Peyer's patch (tissue), 4 donors: ENCODE results near the gene GOLGA7B. TPM values are rescaled to one million over a fixed set of nuclear protein-coding genes. Genes with fewer than 3 reads are reported as not detected.

ENCODE experiments used
- DNase-seq, 3 donors: peaks; one replicate each; pipeline ENCODE4 v3.0.0-alpha.2; 2017 to 2019
- H3K27ac ChIP-seq, 4 donors: fragments of 200-600 bp; sonication (generic); one replicate each; pipeline ENCODE4 v1.5.1; 2016 to 2019
- H3K27me3 ChIP-seq, 2 donors: fragments of 200-600 bp; sonication (generic); one replicate each; pipeline ENCODE4 v1.5.1; 2019
- H3K36me3 ChIP-seq, 3 donors: fragments of 200-600 bp; sonication (generic); one replicate each; pipeline ENCODE4 v1.5.1; 2016 to 2019
- H3K4me1 ChIP-seq, 4 donors: fragments of 200-600 bp; sonication (generic); one replicate each; pipeline ENCODE4 v1.5.1; 2016 to 2019
- H3K4me3 ChIP-seq, 4 donors: fragments of 200-600 bp; sonication (generic); 1 replicate in 3 of 4; 2 replicates in 1 of 4; pipeline ENCODE4 v1.5.1; 2016 to 2019; ENCODE audit warnings: mild to moderate bottlenecking in 1 of 4
- H3K9me3 ChIP-seq, 4 donors: fragments of 200-600 bp; sonication (generic); one replicate each; pipeline ENCODE4 v1.5.1; 2016 to 2019; ENCODE audit warnings: mild to moderate bottlenecking in 1 of 4
- POLR2A ChIP-seq, 2 donors: fragments of 450-650 bp; IDR thresholded peaks; one replicate each; pipeline ENCODE4 v1.5.1; 2017; ENCODE audit warnings: antibody characterized with exemption in 2 of 2, mild to moderate bottlenecking in 2 of 2, moderate library complexity in 2 of 2
- total RNA-seq, 4 donors: library from RNA; depleted of rRNA; stranded (reverse); fragments of >200 nt; gene quantifications; one replicate each; pipeline ENCODE4 v1.1.0, GENCODE V29; 2016
- TF ChIP-seq, protein P1 (sequence below), 6 experiments: fragments of 450-650 bp in 4 of 6; fragments of 200-600 bp in 2 of 6; sonication (generic) in 1 of 6; IDR thresholded peaks; one replicate each; pipeline ENCODE4 v1.5.1; 2017 to 2019; ENCODE audit warnings: antibody characterized with exemption in 6 of 6, mild to moderate bottlenecking in 3 of 6, moderate library complexity in 1 of 6

GOLGA7B gene
- total RNA-seq, 4 donors from 2014 or later = 0.27 to 0.88 (median 0.79) TPM

DNA sequence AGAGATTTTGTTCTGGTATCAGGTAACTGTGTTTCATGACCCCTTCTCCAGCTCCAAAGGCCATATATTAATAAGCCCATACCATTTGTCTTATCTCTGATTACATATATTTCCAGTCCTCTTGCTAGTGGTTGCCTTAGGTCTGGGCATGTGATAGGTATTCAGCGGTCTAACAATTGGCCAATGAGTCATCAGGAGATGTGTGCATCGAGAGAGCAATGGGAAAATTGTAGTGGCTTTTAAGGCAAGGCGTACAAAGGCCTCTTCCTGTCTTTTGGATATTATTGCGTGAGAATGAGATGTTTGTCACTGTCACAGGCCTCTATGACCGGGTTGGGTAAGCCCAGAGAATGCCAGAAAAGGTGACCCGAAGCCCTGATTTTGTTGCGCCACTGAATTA, 39.2 kb upstream of the GOLGA7B start:
- Histone ChIP-seq H3K9me3 (no peaks in the 10 kb centered on the region), H3K36me3 (no peaks in the 10 kb centered on the region), H3K4me1 (no peaks in the 10 kb centered on the region), H3K4me3 (no peak overlapping the region), H3K27me3 (no peaks in the 10 kb centered on the region), H3K27ac (no peak overlapping the region)
- TF ChIP-seq, protein P1, sequence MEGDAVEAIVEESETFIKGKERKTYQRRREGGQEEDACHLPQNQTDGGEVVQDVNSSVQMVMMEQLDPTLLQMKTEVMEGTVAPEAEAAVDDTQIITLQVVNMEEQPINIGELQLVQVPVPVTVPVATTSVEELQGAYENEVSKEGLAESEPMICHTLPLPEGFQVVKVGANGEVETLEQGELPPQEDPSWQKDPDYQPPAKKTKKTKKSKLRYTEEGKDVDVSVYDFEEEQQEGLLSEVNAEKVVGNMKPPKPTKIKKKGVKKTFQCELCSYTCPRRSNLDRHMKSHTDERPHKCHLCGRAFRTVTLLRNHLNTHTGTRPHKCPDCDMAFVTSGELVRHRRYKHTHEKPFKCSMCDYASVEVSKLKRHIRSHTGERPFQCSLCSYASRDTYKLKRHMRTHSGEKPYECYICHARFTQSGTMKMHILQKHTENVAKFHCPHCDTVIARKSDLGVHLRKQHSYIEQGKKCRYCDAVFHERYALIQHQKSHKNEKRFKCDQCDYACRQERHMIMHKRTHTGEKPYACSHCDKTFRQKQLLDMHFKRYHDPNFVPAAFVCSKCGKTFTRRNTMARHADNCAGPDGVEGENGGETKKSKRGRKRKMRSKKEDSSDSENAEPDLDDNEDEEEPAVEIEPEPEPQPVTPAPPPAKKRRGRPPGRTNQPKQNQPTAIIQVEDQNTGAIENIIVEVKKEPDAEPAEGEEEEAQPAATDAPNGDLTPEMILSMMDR (IDR thresholded peaks at IDR 0.05) = no peak
- TF ChIP-seq POLR2A (IDR thresholded peaks at IDR 0.05) = no peak
- no peak for DNase-seq

- Histone ChIP-seq H3K4me3 (no peak overlapping the region), H3K4me1 (no peaks in the 10 kb centered on the region), H3K9me3 (no peaks in the 10 kb centered on the region), H3K27me3 (no peaks in the 10 kb centered on the region), H3K36me3 (no peaks in the 10 kb centered on the region), H3K27ac (no peak overlapping the region)
- DNase-seq = no peak
- TF ChIP-seq POLR2A (IDR thresholded peaks at IDR 0.05) = no peak
- TF ChIP-seq, protein P1 (IDR thresholded peaks at IDR 0.05) = no peak
Observed at GRCh38 chr10:97811958-97812357, 37.7 kb upstream of the GOLGA7B start.

DNA sequence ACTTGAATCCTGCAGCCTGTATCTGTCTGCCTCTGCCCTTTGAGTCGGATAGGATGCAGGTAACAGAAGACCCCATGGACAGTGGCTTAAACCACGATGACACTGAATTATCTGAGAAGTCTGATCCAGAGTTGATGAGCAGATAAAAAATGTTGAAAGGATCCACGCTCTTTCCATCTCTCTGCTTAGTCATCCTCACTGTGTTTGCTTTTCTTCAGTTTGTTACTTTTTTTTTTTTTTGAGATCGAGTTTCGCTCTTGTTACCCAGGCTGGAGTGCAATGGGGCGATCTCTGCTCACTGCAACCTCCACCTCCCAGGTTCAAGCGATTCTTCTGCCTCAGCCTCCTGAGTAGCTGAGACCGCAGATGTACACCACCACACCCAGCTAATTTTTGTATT, 36.9 kb upstream of the GOLGA7B start:
- no peaks in the 10 kb centered on the region for H3K9me3 ChIP-seq
- H3K36me3 ChIP-seq = no peaks in the 10 kb centered on the region
- no peak overlapping the region for H3K4me3 ChIP-seq
- DNase-seq = no peak
- TF ChIP-seq, protein P1 (IDR thresholded peaks at IDR 0.05) = no peak
- H3K27me3 ChIP-seq = no peaks in the 10 kb centered on the region
- H3K4me1 ChIP-seq = no peaks in the 10 kb centered on the region
- H3K27ac ChIP-seq = no peak overlapping the region

GRCh38 chr10:97813311-97813710, 36.3 kb upstream of the GOLGA7B start:
- DNase-seq = no peak
- Histone ChIP-seq H3K27me3 (no peaks in the 10 kb centered on the region), H3K4me3 (no peak overlapping the region), H3K36me3 (no peaks in the 10 kb centered on the region), H3K9me3 (no peaks in the 10 kb centered on the region), H3K27ac (no peak overlapping the region), H3K4me1 (no peaks in the 10 kb centered on the region)
- no peak for TF ChIP-seq POLR2A (IDR thresholded peaks at IDR 0.05)
- TF ChIP-seq, protein P1 (IDR thresholded peaks at IDR 0.05) = no peak

- no peak for TF ChIP-seq POLR2A (IDR thresholded peaks at IDR 0.05)
- TF ChIP-seq, protein P1 (IDR thresholded peaks at IDR 0.05) = no peak
- H3K4me1 ChIP-seq = no peaks in the 10 kb centered on the region
- DNase-seq = no peak
Observed at GRCh38 chr10:97814996-97815395, 34.6 kb upstream of the GOLGA7B start.

DNA sequence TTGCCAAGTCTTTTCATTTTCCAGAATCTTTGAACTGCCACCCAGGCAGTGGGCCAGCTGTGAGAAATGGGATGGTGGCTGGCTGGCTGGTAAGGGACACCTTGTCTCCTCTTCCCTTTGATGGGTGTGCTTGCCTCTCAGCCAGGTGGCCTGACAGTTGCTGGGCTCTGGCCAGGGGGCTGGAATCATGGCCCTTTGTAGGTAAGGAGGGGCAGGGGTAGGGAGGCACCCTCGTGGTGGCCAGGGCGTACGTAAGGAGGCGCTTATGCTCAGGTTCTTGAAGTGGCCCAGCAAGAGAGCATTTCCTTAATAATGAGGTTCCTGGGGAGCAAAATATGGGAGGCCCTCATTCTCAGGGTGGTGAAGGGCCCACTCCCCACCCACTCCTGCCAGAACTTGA, 33.0 kb upstream of the GOLGA7B start:
- DNase-seq = no peak
- no peak overlapping the region for H3K27ac ChIP-seq
- no peaks in the 10 kb centered on the region for H3K27me3 ChIP-seq
- H3K9me3 ChIP-seq = no peaks in the 10 kb centered on the region
- no peaks in the 10 kb centered on the region for H3K4me1 ChIP-seq
- TF ChIP-seq, protein P1 (IDR thresholded peaks at IDR 0.05) = no peak
- TF ChIP-seq POLR2A (IDR thresholded peaks at IDR 0.05) = no peak
- H3K4me3 ChIP-seq = no peak overlapping the region
- H3K36me3 ChIP-seq = no peaks in the 10 kb centered on the region

More at GRCh38 chr10:97814996-97815395, 34.6 kb upstream of the GOLGA7B start:
- H3K4me3 ChIP-seq = no peak overlapping the region
- H3K9me3 ChIP-seq = no peaks in the 10 kb centered on the region
- no peak overlapping the region for H3K27ac ChIP-seq
- no peaks in the 10 kb centered on the region for H3K36me3 ChIP-seq
- H3K27me3 ChIP-seq = no peaks in the 10 kb centered on the region
